Measurements from ENCODE around the gene CNTNAP4.

Gene CNTNAP4

DNA sequence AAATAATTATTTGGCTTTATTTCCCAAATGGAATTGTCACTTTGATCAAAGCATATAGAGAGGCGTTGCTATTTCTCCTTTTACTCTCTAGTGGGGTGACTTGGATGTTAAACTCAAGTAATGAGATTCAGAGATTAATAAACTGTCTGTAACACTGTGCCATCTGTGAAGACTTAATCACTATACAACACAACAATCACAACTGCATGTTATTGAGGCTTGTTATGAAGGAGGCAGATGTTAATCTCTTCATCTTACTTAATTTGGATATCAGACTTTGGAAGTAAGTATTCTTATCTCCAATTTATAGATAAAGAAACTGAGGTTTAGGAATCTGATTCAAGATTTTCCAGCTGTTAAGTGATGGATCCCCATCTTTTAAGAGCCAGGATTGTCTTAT is 132.5 kb downstream of the CNTNAP4 start:
- no peak for DNase-seq

- DNase-seq, result no peak
Measured at GRCh38 chr16:76421571-76421970, 144.4 kb downstream of the CNTNAP4 start.

DNA sequence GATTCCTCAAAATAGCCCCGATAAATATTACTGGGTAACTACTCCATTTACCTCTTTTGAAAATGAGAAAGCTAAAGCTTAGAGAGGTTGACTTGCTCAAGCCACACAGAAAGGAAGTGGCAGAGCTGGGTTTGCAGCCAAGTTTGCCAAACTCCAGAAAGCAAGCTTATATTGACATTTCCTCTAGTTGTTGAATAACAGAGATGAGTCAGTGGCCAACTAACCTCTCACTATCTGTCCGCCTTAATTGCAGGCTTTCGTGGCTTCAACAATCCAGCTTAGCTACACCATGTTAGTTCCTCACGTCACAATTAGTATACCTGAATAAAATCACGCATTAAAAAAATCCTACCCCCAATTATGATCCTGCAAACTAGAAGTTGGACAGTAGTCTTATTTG is 151.7 kb downstream of the CNTNAP4 start:
- no peak for DNase-seq

- DNase-seq, result no peak
Measured at GRCh38 chr16:76441391-76441790, 164.2 kb downstream of the CNTNAP4 start.

- DNase-seq, result no peak
Measured at GRCh38 chr16:76441876-76442275, 164.7 kb downstream of the CNTNAP4 start.

DNA sequence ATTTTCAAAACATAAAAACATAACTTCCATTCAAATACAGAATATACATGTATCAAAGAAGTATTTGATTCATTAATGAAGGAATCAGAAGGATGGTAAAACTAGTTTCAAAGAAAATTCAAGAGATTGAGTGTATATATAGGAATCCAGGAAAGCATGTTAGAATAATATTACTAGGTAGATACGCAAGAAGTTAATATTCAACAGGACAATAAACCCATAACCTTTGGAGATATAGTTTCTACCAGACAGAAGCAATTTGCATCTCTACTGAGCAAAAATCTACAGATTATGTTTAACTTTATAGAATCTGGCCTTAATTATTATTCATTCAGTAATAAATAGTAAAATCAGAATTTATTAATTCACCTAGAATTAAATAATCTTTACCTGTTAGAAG is 166.8 kb downstream of the CNTNAP4 start:
- no peak for DNase-seq

GRCh38 chr16:76444832-76445231 is 167.6 kb downstream of the CNTNAP4 start:
- DNase-seq, result no peak

GRCh38 chr16:76445815-76446214 is 168.6 kb downstream of the CNTNAP4 start:
- no peak for DNase-seq

- DNase-seq, result no peak
Measured at GRCh38 chr16:76446251-76446650, 169.1 kb downstream of the CNTNAP4 start.

DNA sequence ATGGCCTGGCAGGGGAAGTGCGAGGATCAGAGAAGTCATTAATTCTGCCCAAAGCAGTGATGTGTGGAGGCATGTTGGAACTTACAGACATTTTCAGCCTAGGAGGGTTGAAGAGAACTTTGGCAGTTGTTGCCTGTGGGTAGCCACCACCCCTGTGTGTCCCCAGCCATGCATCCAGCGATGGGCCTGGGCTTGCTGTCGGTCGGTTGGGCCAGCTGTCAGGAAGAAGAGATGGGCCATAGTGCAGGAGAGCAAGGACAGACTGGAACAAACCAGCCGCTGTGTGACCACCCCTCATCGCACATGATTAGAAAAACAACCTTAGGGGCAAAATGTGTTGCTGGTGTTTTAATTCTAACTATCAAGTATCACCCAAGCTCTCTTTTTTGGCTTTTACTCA is 173.7 kb downstream of the CNTNAP4 start:
- DNase-seq, result no peak

- no peak for DNase-seq
Measured at GRCh38 chr16:76455257-76455656, 178.1 kb downstream of the CNTNAP4 start.

DNA sequence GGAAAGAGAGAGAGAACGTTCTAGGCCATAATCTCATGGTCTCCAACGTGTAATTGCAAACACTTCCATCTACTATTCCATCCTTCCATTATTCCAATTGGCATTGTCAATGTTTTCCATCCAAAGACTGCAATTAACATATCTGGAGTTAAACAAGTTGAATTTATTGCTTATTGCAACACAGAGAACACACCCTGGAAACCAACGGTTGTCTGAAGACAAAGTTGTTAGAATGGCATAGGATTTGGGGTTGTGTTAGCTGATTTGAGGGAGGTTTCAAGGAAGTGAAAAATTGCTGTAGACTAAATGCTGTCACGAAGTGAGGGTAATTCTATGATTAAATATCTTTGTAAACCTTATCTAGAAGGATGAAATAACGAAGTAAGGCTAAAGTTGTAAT is 178.8 kb downstream of the CNTNAP4 start:
- DNase-seq, result no peak

DNA sequence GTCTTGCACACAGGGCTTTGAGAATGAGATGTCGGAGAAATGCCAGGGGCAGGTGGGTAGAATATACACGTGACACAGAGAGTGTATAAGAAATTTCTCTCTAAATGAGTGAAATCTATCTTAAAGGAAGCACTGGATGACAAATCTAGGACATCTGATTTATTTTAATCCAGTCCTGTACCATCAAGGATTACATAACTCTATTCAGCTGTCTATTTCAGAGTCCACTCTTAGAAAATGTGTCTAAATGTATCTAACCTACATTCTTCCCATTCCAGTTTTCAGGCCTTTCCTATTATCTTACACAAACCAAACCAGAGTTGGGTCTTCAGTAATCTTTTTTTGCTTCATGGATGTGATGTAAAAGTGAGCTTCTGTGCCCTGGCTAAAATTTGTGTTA is 181.9 kb downstream of the CNTNAP4 start:
- no peak for DNase-seq

- DNase-seq, result no peak
Measured at GRCh38 chr16:76461836-76462235, 184.6 kb downstream of the CNTNAP4 start.

- DNase-seq, result no peak
Measured at GRCh38 chr16:76464955-76465620, 187.9 kb downstream of the CNTNAP4 start.

DNA sequence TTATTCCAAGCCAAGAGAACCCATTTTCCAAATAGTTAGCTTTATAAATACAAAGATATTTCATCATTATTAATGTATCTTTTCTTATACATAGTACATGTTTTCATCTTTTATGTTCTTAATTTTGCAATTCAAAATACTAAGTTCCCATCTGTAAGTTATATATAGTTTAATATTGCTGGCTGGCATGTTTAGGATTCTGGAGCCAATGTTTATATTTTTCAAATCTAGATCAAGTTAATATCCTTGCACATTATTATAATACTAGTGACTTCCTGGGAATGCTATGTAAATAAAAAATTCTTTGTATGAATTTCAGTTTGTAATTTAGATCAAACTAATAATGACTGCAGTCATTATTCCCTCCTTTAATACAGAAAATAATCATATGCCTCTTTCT is 189.7 kb downstream of the CNTNAP4 start:
- no peak for DNase-seq

DNA sequence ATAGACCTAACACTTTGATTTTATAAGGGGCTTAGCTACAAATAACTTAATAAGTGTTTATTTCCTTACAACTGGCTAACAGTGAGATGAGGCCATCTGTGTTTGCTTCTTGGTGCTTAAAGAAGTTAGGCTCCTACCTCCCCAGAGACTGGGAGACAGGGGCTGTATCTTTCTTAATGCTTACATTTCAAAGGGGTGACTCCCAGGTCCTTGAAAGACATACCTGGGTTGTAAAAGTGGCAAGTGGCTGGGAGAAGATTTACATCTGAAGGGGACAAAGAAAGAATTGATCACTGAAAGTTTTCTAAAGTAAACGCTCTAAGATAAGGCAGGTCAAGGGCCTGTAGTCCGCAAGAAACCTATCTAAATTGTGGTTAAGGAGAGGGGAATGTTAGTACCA is 196.8 kb downstream of the CNTNAP4 start:
- DNase-seq, result no peak

GRCh38 chr16:76478105-76478504 is 200.9 kb downstream of the CNTNAP4 start:
- no peak for DNase-seq

- DNase-seq, result no peak
Measured at GRCh38 chr16:76483307-76483909, 206.2 kb downstream of the CNTNAP4 start.

DNA sequence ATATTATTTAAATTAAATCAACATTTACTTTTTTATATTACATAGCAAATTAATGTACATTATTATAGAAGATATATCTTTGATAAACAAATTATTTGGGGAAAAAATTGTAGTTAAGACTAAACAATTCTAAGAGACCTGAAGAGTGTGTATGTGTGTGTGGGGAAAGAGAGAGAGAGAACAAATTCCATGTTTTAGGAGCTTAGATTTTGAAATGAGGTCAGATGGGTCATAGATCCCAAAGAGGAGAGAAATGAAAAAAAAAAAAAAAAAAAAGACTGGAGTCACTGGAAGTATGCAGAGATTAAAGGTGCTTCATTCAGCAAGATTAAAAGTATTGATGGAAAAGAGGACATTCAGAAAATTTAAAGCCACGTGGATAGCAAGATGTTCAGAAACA is 206.8 kb downstream of the CNTNAP4 start:
- no peak for DNase-seq

- DNase-seq, result no peak
Measured at GRCh38 chr16:76486740-76487139, 209.5 kb downstream of the CNTNAP4 start.

- DNase-seq, result no peak
Measured at GRCh38 chr16:76487411-76488064, 210.3 kb downstream of the CNTNAP4 start.

- no peak for DNase-seq
Measured at GRCh38 chr16:76488065-76488417, 210.8 kb downstream of the CNTNAP4 start.

- no peak for DNase-seq
Measured at GRCh38 chr16:76490036-76490639, 212.9 kb downstream of the CNTNAP4 start.

Data from CD4-positive, alpha-beta T cell treated with Interleukin-15 for 1 hour (primary cell).